HG03060 (cell line): ENCODE results near the gene PRR29.

Source experiments
- ATAC-seq: cut with Tn5 transposase; IDR thresholded peaks from one replicate; pipeline ENCODE4 v1.9.1; 2021; ENCODE audit warnings: low read depth, moderate number of reproducible peaks; ENCODE audit not compliant: unreplicated experiment

Gene PRR29

DNA sequence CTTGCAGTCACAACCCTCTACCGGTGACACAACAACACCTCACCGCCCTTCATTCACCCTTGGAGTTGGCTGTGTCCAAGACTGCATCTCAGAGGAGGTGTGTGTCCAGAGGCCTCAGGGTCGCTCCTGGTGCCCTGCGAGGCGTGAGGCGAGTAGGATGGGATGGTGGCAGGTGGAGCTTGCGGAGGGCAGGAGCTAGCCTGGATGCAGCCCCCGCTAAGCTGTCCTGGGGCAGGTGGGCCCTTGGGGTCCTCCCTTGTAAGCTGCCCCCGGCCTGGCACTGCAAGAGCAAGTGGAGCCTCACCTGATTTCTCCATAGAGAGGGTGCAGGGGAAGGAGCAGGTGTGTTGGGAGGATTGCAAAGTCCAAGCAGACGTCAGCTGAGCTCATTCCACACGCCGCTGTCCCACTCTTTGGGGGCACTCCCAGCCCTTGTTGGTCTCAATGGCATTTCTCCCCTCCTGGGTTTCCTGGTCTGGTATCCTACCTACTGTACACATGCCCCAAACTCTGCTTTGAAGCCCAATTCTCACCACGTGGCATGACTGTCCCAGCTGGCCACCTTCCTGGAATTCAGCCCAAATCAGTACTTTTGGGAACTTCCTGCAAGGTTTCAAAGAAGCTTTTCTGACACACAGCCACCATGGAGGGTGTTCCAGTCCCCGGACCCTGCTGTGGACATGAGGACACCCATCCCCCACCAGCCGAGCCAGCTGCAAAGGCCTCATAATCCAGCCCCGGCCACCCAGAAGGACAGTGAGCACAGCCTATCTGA is 40.4 kb downstream of the PRR29 start:
- ATAC-seq, result no peak

DNA sequence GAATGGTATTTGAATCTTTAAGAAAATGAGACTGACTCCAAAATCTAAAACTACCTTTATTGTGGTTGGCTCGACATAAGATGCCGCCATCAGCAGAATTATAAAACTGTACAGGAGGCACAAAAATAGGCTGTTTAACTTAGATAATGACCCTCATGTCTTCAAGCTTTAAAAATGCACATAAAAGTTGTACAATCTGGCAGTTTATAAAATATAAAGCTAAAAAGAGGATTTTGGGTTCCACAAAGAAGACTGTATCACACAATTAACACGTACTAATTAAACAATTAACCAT is 40.9 kb downstream of the PRR29 start:
- ATAC-seq, result no peak

DNA sequence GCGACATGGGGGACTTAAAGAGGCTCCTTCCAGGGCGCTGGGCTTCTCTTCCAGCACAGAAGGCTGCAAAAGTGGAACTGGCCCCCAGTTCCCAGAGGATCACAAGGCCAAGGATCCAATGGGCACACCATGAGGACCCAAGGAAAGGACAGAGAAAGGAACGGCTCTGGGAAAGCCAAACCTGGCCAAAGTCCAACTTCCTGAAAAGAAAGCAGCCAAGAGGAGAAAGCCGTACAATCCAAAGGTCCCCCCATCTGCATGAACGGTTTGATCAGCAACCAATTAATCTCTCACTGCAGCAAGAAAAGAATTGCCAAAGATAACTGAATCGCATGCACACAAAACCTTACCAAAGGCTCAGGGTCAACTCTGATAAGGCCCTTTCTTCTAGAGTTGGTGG is 42.1 kb downstream of the PRR29 start:
- no peak for ATAC-seq

DNA sequence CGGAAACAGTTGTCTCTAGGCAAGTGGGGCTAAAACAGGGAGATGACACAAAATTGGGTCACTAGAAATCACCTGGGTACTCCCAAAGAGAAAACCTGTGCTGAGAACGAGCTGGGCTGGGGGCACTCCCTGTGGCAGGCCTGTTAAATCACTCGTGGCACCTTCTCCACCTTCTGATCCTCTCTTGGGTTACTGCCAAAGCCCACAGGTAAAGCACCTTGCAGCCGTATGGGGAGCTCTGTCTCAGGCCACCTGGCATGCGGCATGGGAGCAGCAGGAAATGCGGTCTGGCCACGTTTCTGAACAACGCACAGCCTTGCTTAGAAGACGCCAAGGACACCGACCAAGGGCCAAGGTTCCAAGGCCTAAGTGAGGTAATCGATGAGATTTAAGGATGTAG is 43.8 kb downstream of the PRR29 start:
- ATAC-seq, result no peak

DNA sequence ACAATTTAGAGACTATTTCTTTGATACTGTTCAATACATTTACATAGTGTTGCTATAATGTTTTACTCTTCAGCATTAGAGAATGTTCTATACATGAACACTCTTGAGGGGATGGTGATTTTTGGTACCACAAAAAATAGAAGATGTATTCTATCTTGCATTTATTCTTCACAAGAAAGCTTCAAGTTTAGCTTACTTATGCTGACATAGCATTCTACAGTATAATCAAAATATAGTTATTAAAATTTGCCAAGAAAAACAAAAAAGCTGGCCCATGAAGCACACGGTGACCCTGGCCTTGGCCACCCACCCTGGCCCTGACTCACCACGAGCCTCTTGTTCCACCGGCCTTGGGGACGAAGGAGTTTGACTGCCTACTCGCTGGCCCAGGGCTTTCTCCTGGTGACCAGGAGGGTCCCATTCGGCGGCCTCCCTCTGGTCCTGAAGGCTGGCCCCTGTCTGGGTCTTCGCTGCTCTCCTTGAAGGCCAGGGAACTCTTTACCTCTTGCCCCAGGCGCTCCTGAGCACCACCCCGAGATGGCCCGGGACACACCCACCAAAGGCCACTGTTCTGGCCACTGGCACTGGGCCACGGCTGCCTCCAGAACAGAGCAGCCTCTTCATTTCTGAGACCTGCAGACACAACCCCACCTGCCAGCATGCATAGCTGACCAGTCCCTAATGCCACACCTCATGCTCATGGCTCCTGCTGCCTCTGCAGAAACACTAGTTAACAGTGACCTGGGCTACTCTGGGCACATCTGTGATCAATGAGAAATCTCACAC is 44.7 kb downstream of the PRR29 start:
- no peak for ATAC-seq

DNA sequence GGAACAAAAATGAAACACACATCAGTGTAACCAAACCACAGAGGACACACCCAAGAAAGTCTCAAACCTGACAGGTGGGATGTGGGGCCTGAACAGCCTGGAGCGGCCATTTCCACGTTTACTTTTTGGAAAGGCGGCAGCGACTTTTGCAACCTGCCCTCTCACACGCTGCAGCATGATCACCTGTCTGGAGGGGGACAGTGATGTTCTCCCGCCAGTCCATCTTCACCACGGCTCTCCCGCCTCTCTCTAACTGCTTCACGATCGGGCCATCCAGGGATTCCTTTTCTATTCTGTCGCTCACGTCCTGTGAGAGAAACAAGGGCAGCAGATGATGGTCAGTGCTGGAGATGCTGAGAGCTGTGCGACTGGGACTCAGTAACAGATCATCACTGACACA is 47.0 kb downstream of the PRR29 start:
- ATAC-seq, result no peak

DNA sequence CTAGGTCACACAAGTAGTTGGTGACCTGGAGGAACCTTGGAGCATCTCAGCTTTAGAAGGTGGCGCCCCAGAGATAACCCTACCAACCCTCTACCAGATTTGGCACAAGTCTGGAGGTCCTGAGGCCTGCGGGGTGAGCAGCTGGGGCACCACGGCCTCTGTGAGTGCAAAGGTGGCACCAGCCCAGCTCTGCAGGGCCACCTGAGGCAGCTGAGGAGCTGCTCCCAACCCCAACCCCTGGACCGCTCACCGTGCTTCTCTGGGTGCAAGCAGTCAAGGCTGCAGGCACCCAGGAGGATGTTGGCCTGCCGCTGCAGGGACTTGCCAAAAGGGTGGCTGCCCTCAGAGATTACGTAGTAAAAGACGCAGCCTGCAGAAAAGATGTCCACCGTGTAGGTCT is 50.7 kb downstream of the PRR29 start:
- ATAC-seq, result no peak

DNA sequence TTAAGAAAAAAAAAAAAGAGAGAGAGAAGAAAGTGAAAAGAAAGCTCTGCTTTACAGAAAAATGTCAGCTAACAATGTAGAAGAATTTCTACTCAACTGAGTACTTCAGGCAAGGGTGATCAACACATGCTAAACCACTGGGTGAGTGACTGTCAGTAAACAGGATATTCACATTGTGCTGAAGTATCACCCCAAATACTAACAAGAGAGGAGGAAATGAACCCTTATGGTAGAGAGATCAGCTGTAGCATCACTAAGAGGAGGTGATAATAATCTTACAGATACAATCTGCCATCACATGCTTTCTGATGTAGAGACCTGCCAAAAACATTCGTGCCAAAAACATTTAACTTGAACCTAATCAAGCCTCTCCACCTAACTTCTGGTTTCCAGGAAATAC is 53.0 kb downstream of the PRR29 start:
- ATAC-seq, result no peak

DNA sequence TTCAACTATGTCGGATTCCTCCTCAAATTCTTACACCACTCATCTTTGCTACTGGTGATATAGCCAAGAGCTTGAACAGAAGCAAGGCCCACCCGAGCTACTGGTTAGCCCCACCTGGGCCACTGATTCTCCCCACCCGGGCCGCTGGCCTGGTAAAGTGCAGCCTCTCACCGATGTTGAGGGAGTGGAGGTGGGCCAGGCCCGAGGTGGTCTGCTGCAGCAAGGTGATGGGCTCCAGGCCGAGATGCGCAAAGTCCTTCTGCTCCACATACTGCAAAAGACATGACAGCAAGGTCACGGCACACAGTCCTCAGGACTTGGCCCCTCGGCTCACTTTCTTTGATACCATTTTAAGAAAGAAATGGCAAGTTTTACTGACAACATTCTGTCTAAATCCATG is 55.0 kb downstream of the PRR29 start:
- ATAC-seq, result no peak
